Trophoblast cell (in vitro differentiated cells and primary cell): ENCODE data around the gene GALNT9.

ENCODE experiments used
- DNase-seq, 2 donors: peaks; one replicate each; pipeline ENCODE4 v3.0.0-alpha.2; 2016
- H2AFZ ChIP-seq: 2 replicates; pipeline ENCODE4 v1.6.1; 2013; ENCODE audit warnings: low read length, moderate library complexity, mild to moderate bottlenecking; ENCODE audit not compliant: insufficient read depth, poor library complexity
- H2AK5ac ChIP-seq: 2 replicates; pipeline ENCODE4 v1.6.1; 2013; ENCODE audit warnings: mild to moderate bottlenecking, low read length
- H2BK120ac ChIP-seq: 2 replicates; pipeline ENCODE4 v1.6.1; 2013; ENCODE audit warnings: low read length, mild to moderate bottlenecking, moderate library complexity; ENCODE audit not compliant: insufficient read depth, poor library complexity
- H2BK12ac ChIP-seq: 2 replicates; pipeline ENCODE4 v1.6.1; 2013; ENCODE audit warnings: mild to moderate bottlenecking, low read length, moderate library complexity
- H2BK5ac ChIP-seq: 2 replicates; pipeline ENCODE4 v1.6.1; 2013; ENCODE audit warnings: low read length, low read depth, moderate library complexity, mild to moderate bottlenecking; ENCODE audit not compliant: poor library complexity
- H3K14ac ChIP-seq: 2 replicates; pipeline ENCODE4 v1.6.1; 2013; ENCODE audit warnings: mild to moderate bottlenecking, low read length
- H3K18ac ChIP-seq: 2 replicates; pipeline ENCODE4 v1.6.1; 2013; ENCODE audit warnings: mild to moderate bottlenecking, low read length
- H3K23ac ChIP-seq: 2 replicates; pipeline ENCODE4 v1.6.1; 2013; ENCODE audit warnings: low read length
- H3K27ac ChIP-seq: 2 replicates; pipeline ENCODE4 v1.5.1; 2013; ENCODE audit warnings: low read depth, mild to moderate bottlenecking, inconsistent platforms, low read length, moderate library complexity
- H3K27me3 ChIP-seq: 2 replicates; pipeline ENCODE4 v1.6.1; 2013; ENCODE audit warnings: inconsistent platforms, mild to moderate bottlenecking, low read length, moderate library complexity; ENCODE audit not compliant: insufficient read depth
- H3K36me3 ChIP-seq, 2 experiments: 1 replicate in 1 of 2; 2 replicates in 1 of 2; pipeline ENCODE4 v1.6.1; 2013; ENCODE audit warnings: low read length in 2 of 2, mild to moderate bottlenecking in 2 of 2, moderate library complexity in 1 of 2; ENCODE audit not compliant: insufficient read depth in 2 of 2, control insufficient read depth in 1 of 2
- H3K4ac ChIP-seq: 2 replicates; pipeline ENCODE4 v1.6.1; 2013; ENCODE audit warnings: low read depth, mild to moderate bottlenecking, low read length, moderate library complexity
- H3K4me1 ChIP-seq, 2 experiments: 1 replicate in 1 of 2; 2 replicates in 1 of 2; pipeline ENCODE4 v1.6.1; 2013; ENCODE audit warnings: low read length in 2 of 2, mild to moderate bottlenecking in 2 of 2, moderate library complexity in 1 of 2; ENCODE audit not compliant: insufficient read depth in 2 of 2, control insufficient read depth in 1 of 2
- H3K4me2 ChIP-seq: 2 replicates; pipeline ENCODE4 v1.6.1; 2013; ENCODE audit warnings: inconsistent platforms, mild to moderate bottlenecking, low read length, moderate library complexity
- H3K4me3 ChIP-seq: 2 replicates; pipeline ENCODE4 v1.5.1; 2013; ENCODE audit warnings: mild to moderate bottlenecking, low read depth, low read length, inconsistent platforms
- H3K79me1 ChIP-seq: one replicate; pipeline ENCODE4 v1.6.1; 2013; ENCODE audit warnings: low read length
- H3K79me2 ChIP-seq: 2 replicates; pipeline ENCODE4 v1.6.1; 2013; ENCODE audit warnings: low read length, mild to moderate bottlenecking; ENCODE audit not compliant: control insufficient read depth, insufficient read depth, poor library complexity
- H3K9ac ChIP-seq: 2 replicates; pipeline ENCODE4 v1.6.1; 2013; ENCODE audit warnings: mild to moderate bottlenecking, low read length
- H3K9me3 ChIP-seq: 2 replicates; pipeline ENCODE4 v1.6.1; 2013; ENCODE audit warnings: low read depth, mild to moderate bottlenecking, control low read depth, inconsistent platforms, low read length; ENCODE audit not compliant: insufficient read depth
- H4K12ac ChIP-seq: 2 replicates; pipeline ENCODE4 v1.6.1; 2013; ENCODE audit warnings: low read depth, mild to moderate bottlenecking, low read length, moderate library complexity
- H4K8ac ChIP-seq: 2 replicates; pipeline ENCODE4 v1.6.1; 2013; ENCODE audit warnings: low read depth, mild to moderate bottlenecking, low read length, moderate library complexity
- H4K91ac ChIP-seq: one replicate; pipeline ENCODE4 v1.6.1; 2013; ENCODE audit warnings: low read depth, mild to moderate bottlenecking, low read length, moderate library complexity
- WGBS: extraction: QIAGEN DNeasy Blood & Tissue Kit; methylation state at CpG from one replicate; pipeline ENCODE4 v1.1.7; 2013; ENCODE audit warnings: missing lambda C conversion rate; ENCODE audit not compliant: insufficient read length, insufficient coverage; ENCODE audit errors: extremely low coverage; 5-methylcytosine and 5-hydroxymethylcytosine counted together

GALNT9 gene

DNA sequence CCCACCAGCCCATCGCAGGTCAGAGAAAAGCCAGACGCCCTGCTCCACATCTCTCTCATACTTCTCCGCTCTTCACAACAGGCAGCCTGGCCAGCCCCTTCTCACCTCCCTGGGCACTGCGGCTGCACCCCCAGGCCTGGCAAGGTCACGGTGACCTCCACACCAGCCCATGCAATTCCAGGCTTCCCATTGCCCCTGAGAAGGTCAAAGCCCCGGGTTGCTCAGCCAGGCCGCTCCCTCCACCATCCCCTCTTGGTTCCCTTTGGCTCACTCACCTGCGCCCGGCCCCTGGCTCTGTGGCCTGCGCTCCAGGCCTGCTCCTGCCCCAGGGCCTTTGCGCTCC, 55.4 kb downstream of the GALNT9 start:
- no peak overlapping the region for H4K91ac ChIP-seq
- no CpG with 5 or more reads among the region's 11 CpGs for WGBS
- H3K9ac ChIP-seq, result no peak overlapping the region
- H3K4ac ChIP-seq, result no peak overlapping the region
- H3K23ac ChIP-seq, result no peak overlapping the region
- H2BK120ac ChIP-seq, result no peak overlapping the region
- H3K9me3 ChIP-seq, result peaks cover 4% of the 10 kb centered on the region
- no peak overlapping the region for H3K14ac ChIP-seq
- H3K79me2 ChIP-seq, result no peaks in the 10 kb centered on the region
- no peak overlapping the region for H3K18ac ChIP-seq
- H4K12ac ChIP-seq, result no peak overlapping the region
- H3K4me3 ChIP-seq, result no peak overlapping the region
- no peaks in the 10 kb centered on the region for H3K4me1 ChIP-seq
- H3K27me3 ChIP-seq, result no peaks in the 10 kb centered on the region
- H3K4me2 ChIP-seq, result no peak overlapping the region
- H3K79me1 ChIP-seq, result no peaks in the 10 kb centered on the region
- H2AK5ac ChIP-seq, result no peak overlapping the region
- no peak overlapping the region for H2BK5ac ChIP-seq
- H2BK12ac ChIP-seq, result no peak overlapping the region
- H2AFZ ChIP-seq, result no peak overlapping the region
- no peak for DNase-seq
- no peaks in the 10 kb centered on the region for H3K36me3 ChIP-seq
- no peak overlapping the region for H3K27ac ChIP-seq
- no peak overlapping the region for H4K8ac ChIP-seq

- Histone ChIP-seq H2BK12ac (no peak overlapping the region), H2BK5ac (no peak overlapping the region), H3K9ac (no peak overlapping the region), H3K23ac (no peak overlapping the region), H4K12ac (no peak overlapping the region), H2AK5ac (no peak overlapping the region), H3K4me1 (no peaks in the 10 kb centered on the region), H3K18ac (no peak overlapping the region), H2AFZ (no peak overlapping the region), H3K14ac (no peak overlapping the region), H3K4ac (no peak overlapping the region), H3K9me3 (peaks cover 7% of the 10 kb centered on the region), H3K4me2 (no peak overlapping the region), H3K79me2 (no peaks in the 10 kb centered on the region), H2BK120ac (no peak overlapping the region), H4K91ac (no peak overlapping the region), H3K27me3 (no peaks in the 10 kb centered on the region), H3K27ac (no peak overlapping the region), H3K79me1 (no peaks in the 10 kb centered on the region), H3K4me3 (no peak overlapping the region), H4K8ac (no peak overlapping the region), H3K36me3 (no peaks in the 10 kb centered on the region)
- no CpG with 5 or more reads among the region's 17 CpGs for WGBS
- no peak for DNase-seq
Observed at GRCh38 chr12:132272711-132273110, 56.7 kb downstream of the GALNT9 start.

GRCh38 chr12:132271755-132272092, 57.7 kb downstream of the GALNT9 start:
- H3K14ac ChIP-seq, result no peak overlapping the region

GRCh38 chr12:132270969-132271754, 58.2 kb downstream of the GALNT9 start:
- Histone ChIP-seq H2AK5ac (no peak overlapping the region), H2BK120ac (no peak overlapping the region), H2BK5ac (no peak overlapping the region), H3K14ac (no peak overlapping the region), H3K9me3 (peaks cover 6% of the 10 kb centered on the region), H4K12ac (no peak overlapping the region), H3K18ac (no peak overlapping the region), H3K4ac (no peak overlapping the region), H4K91ac (no peak overlapping the region), H3K4me1 (no peaks in the 10 kb centered on the region), H3K4me3 (no peak overlapping the region), H3K23ac (no peak overlapping the region), H2BK12ac (no peak overlapping the region), H2AFZ (no peak overlapping the region), H3K9ac (no peak overlapping the region), H3K79me2 (no peaks in the 10 kb centered on the region), H3K79me1 (no peaks in the 10 kb centered on the region), H3K4me2 (no peak overlapping the region), H3K27ac (no peak overlapping the region), H3K36me3 (no peaks in the 10 kb centered on the region), H4K8ac (no peak overlapping the region), H3K27me3 (no peaks in the 10 kb centered on the region)
- WGBS, result no CpG with 5 or more reads among the region's 41 CpGs
- no peak for DNase-seq

More at GRCh38 chr12:132271755-132272092, 57.7 kb downstream of the GALNT9 start:
- Histone ChIP-seq H2AK5ac (no peak overlapping the region), H3K9me3 (peaks cover 7% of the 10 kb centered on the region), H4K91ac (no peak overlapping the region), H3K4me3 (no peak overlapping the region), H3K79me2 (no peaks in the 10 kb centered on the region), H3K79me1 (no peaks in the 10 kb centered on the region), H2BK120ac (no peak overlapping the region), H4K8ac (no peak overlapping the region), H2BK12ac (no peak overlapping the region), H2AFZ (no peak overlapping the region), H3K4me1 (no peaks in the 10 kb centered on the region), H3K27ac (no peak overlapping the region), H3K4ac (no peak overlapping the region), H2BK5ac (no peak overlapping the region), H3K23ac (no peak overlapping the region), H3K18ac (no peak overlapping the region), H3K27me3 (no peaks in the 10 kb centered on the region), H4K12ac (no peak overlapping the region), H3K36me3 (no peaks in the 10 kb centered on the region), H3K4me2 (no peak overlapping the region), H3K9ac (no peak overlapping the region)
- no CpG with 5 or more reads among the region's 23 CpGs for WGBS
- no peak for DNase-seq
